GM12878 (cell line): ENCODE data around the gene CD83. TPM values are rescaled to one million over a fixed set of nuclear protein-coding genes. Genes with fewer than 3 reads are reported as not detected.
A peak's percentile ranks its signal among the peaks of the same experiment; 100 is the strongest.
"Not testable (repeated sequence)": the region's sequence is repeated elsewhere in the genome, so short reads cannot be mapped to it uniquely, and the experiment has no call there.

ENCODE experiments used
- ATAC-seq: fragments of 200-7000 bp; cut with Tn5 transposase; 3 replicates; pipeline ENCODE4 v1.9.1; 2020; ENCODE audit warnings: mild to moderate bottlenecking, moderate library complexity
- BruUV-seq: library from RNA; stranded (reverse); fragments of 400-500 nt; replicated peaks from 2 replicates; lab custom pipeline; 2021; lab: Mats Ljungman, UMichigan
- CTCF ChIA-PET: fragments of 300-600 bp; sonication (Branson Sonifier 250); formaldehyde crosslinking; extraction: SDS; loops from one replicate; lab custom pipeline; 2021; ENCODE audit warnings: inconsistent platforms; lab: Yijun Ruan, JAX
- POLR2A ChIA-PET: fragments of 350-600 bp; formaldehyde crosslinking; extraction: SDS; loops from one replicate; lab custom pipeline; 2021; ENCODE audit warnings: inconsistent platforms; lab: Charles Lee
- RAD21 ChIA-PET: fragments of 300-600 bp; sonication (Branson Sonifier 250); formaldehyde crosslinking; loops from one replicate; lab custom pipeline; 2023; ENCODE audit warnings: antibody characterized with exemption; ENCODE audit not compliant: unreplicated experiment; lab: Charles Lee
- SMC1A ChIA-PET: fragments of 300-600 bp; sonication (Branson Sonifier 250); formaldehyde crosslinking; loops from one replicate; lab custom pipeline; 2023; ENCODE audit not compliant: unreplicated experiment, uncharacterized antibody; lab: Charles Lee
- DNase-seq: peaks from one replicate; pipeline ENCODE4 v3.0.0-alpha.2; 2011; ENCODE audit warnings: low read depth, low spot score
- FAIRE-seq: peaks from 3 replicates; lab custom pipeline; 2011; peaks lifted over from hg19 to GRCh38; lab: Jason Lieb, UNC
- H2AFZ ChIP-seq: 2 replicates; pipeline ENCODE4 v1.6.0; 2011; ENCODE audit warnings: low read depth, low read length, control low read depth; ENCODE audit not compliant: control insufficient read depth
- H3K27ac ChIP-seq: 2 replicates; pipeline ENCODE4 v1.5.1; 2011; ENCODE audit warnings: control low read depth; ENCODE audit not compliant: control insufficient read depth, insufficient read depth
- H3K27me3 ChIP-seq, 2 experiments: replicated peaks in 1 of 2; 2 replicates each; pipeline versions ENCODE4 v1.6.0 to v1.6.1; 2011; ENCODE audit warnings: low read length in 1 of 2; ENCODE audit not compliant: control insufficient read depth in 2 of 2, insufficient read depth in 2 of 2
- H3K36me3 ChIP-seq, 2 experiments: 2 replicates each; pipeline ENCODE4 v1.5.1; 2011; ENCODE audit warnings: low read length in 1 of 2; ENCODE audit not compliant: control insufficient read depth in 2 of 2, insufficient read depth in 2 of 2
- H3K4me1 ChIP-seq: 2 replicates; pipeline ENCODE4 v1.6.1; 2011; ENCODE audit warnings: mild to moderate bottlenecking, low read length, moderate library complexity, mixed read lengths; ENCODE audit not compliant: control insufficient read depth, insufficient read depth
- H3K4me2 ChIP-seq: 2 replicates; pipeline ENCODE4 v1.6.0; 2011; ENCODE audit warnings: control low read depth; ENCODE audit not compliant: control insufficient read depth, insufficient read depth
- H3K4me3 ChIP-seq: fragments of 200-600 bp; sonication (generic); 2 replicates; pipeline ENCODE4 v1.5.1; 2016
- H3K79me2 ChIP-seq: 2 replicates; pipeline ENCODE4 v1.6.0; 2011; ENCODE audit warnings: low read length; ENCODE audit not compliant: control insufficient read depth, insufficient read depth
- H3K9ac ChIP-seq: 2 replicates; pipeline ENCODE4 v1.8.0; 2011; ENCODE audit warnings: low read length, control low read depth, mixed read lengths; ENCODE audit not compliant: control insufficient read depth, insufficient read depth
- H3K9me3 ChIP-seq: replicated peaks from 3 replicates; pipeline ENCODE4 v1.5.1; 2011; ENCODE audit warnings: mild to moderate bottlenecking, low read length; ENCODE audit not compliant: control insufficient read depth, insufficient read depth
- H4K20me1 ChIP-seq: 2 replicates; pipeline ENCODE4 v1.6.0; 2011; ENCODE audit not compliant: control insufficient read depth, insufficient read depth
- EP300 ChIP-seq, 2 experiments: fragments of 150-350 bp in 1 of 2; IDR thresholded peaks; 2 replicates each; pipeline ENCODE4 v1.6.1; 2011 to 2012; ENCODE audit warnings: low read depth in 2 of 2, low read length in 2 of 2, borderline replicate concordance in 1 of 2, improper control_type of control experiment in 1 of 2, inconsistent platforms in 1 of 2; ENCODE audit not compliant: control insufficient read depth in 1 of 2
- ETV6 ChIP-seq, 2 experiments: fragments of 450-650 bp in 1 of 2; IDR thresholded peaks in 1 of 2; conservative IDR thresholded peaks in 1 of 2; 2 replicates each; pipeline ENCODE4 v1.6.1; 2014; ENCODE audit warnings: antibody characterized with exemption in 1 of 2, borderline replicate concordance in 1 of 2, low read depth in 1 of 2, mild to moderate bottlenecking in 1 of 2, moderate library complexity in 1 of 2
- MTA3 ChIP-seq: IDR thresholded peaks from 2 replicates; pipeline ENCODE4 v1.6.1; 2012; ENCODE audit warnings: low read length, inconsistent platforms, borderline replicate concordance
- POLR2AphosphoS2 ChIP-seq: IDR thresholded peaks from 2 replicates; pipeline ENCODE4 v1.6.1; 2011; ENCODE audit warnings: low read depth, mild to moderate bottlenecking, low read length, improper control_type of control experiment, moderate library complexity
- RB1 ChIP-seq: fragments of 450-650 bp; formaldehyde crosslinking; IDR thresholded peaks from 2 replicates; pipeline ENCODE4 v1.6.1; 2017; ENCODE audit warnings: mild to moderate bottlenecking, borderline replicate concordance
- RBBP5 ChIP-seq: fragments of 200-600 bp; sonication (generic); conservative IDR thresholded peaks from 2 replicates; pipeline ENCODE4 v1.6.1; 2016
- TCF3 ChIP-seq: IDR thresholded peaks from 2 replicates; pipeline ENCODE4 v1.6.1; 2012; ENCODE audit warnings: low read depth, mild to moderate bottlenecking, low read length, borderline replicate concordance; ENCODE audit not compliant: insufficient read depth
- WGBS: methylation state at CpG from one replicate; pipeline ENCODE4 v1.1.6; 2016; ENCODE audit warnings: low lambda C conversion rate; ENCODE audit not compliant: insufficient replicate concordance, insufficient coverage; ENCODE audit errors: missing lambda C conversion rate; 5-methylcytosine and 5-hydroxymethylcytosine counted together
- in situ Hi-C: fragments of 300-500 bp; cut with MboI; formaldehyde crosslinking; loops from 9 replicates; pipeline ENCODE4 v1.14.3; 2018; ENCODE audit warnings: mixed read lengths
- intact Hi-C: fragments of 100-400 bp; cut with micrococcal nuclease; formaldehyde crosslinking; loops from one replicate; pipeline ENCODE4 v1.14.2; 2022; ENCODE audit not compliant: unreplicated experiment
- polyA plus RNA-seq, 11 experiments: library from polyadenylated mRNA; depleted of rRNA in 4 of 11; unstranded in 6 of 11; stranded (reverse) in 5 of 11; fragments of >200 nt; fragmentation: Nextera tagmentation in 4 of 11; fragmentation: Illumina TruSeq in 1 of 11; extraction: Ambion mirVana in 4 of 11; extraction: Trizol in 1 of 11; gene quantifications; 1 replicate in 1 of 11; 2 replicates in 10 of 11; pipeline versions ENCODE4 v1.2.1 to v1.2.3, GENCODE V29; 2011 to 2016; ENCODE audit warnings: inconsistent platforms in 2 of 11, missing spikeins in 2 of 11, low read depth in 1 of 11
- total RNA-seq, 4 experiments: library from RNA; depleted of rRNA in 3 of 4; stranded (reverse); fragments of >200 nt in 3 of 4; fragmentation: Illumina TruSeq in 1 of 4; extraction: Trizol in 1 of 4; gene quantifications; 2 replicates each; pipeline versions ENCODE4 v1.2.1 to v1.2.3, GENCODE V29; 2013 to 2021
- TF ChIP-seq, protein P1 (sequence below): fragments of 150-350 bp; IDR thresholded peaks from 2 replicates; pipeline ENCODE4 v1.6.1; 2014; ENCODE audit warnings: mild to moderate bottlenecking, low read depth, low read length
- TF ChIP-seq, protein P2 (sequence below): fragments of 450-650 bp; formaldehyde crosslinking; IDR thresholded peaks from 2 replicates; pipeline ENCODE4 v1.4.0; 2022; ENCODE audit warnings: mild to moderate bottlenecking, moderate library complexity

CD83 gene
- total and polyA plus RNA-seq, 10 of the 15 experiments (the other 5 are each of a cell fraction or from before 2014, with no cell fraction given): 76.1 to 174 (median 129) TPM

DNA sequence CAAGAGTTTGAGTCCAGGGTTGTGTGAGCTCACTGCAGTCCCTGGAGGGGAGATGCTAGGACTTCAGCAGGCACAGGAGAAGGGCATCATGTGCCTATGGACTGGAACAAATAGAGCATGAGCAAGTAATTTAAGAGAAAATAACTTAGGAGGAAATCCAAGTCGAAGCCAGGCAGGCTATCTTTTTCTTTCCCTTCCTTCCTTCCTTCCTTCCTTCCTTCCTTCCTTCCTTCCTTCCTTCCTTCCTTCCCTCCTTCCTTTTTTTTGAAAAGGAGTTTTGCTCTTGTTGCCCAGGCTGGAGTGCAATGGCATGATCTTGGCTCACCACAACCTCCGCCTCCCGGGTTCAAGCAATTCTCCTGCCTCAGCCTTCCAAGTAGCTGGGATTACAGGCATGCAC is 33.7 kb downstream of the CD83 start:
- intact Hi-C loops: not testable (repeated sequence)
- CTCF ChIA-PET: interaction anchor here (1.9 to 15.4 kb wide), 2 partner anchors 22 to 83 kb away, joined by 4 to 204 read pairs; no protein-coding TSS in a partner anchor
- SMC1A ChIA-PET: interaction anchor here (1.1 kb wide), 1 partner anchor 340 kb away, joined by 4 read pairs; no protein-coding TSS in a partner anchor

GRCh38 chr6:14151773-14152172 is 34.2 kb downstream of the CD83 start:
- CTCF ChIA-PET: interaction anchor here (0.6 to 15.4 kb wide), 5 partner anchors 11 to 1239 kb away, joined by 3 to 204 read pairs (median 4); no protein-coding TSS in a partner anchor
- 83% methylated on average over 1 of the region's 1 CpG for WGBS
- Histone ChIP-seq H3K27ac (no peak overlapping the region), H3K36me3 (no peaks in the 10 kb centered on the region; a peak in 1 of 4 replicates), H3K4me2 (no peak overlapping the region), H3K9ac (no peak overlapping the region), H4K20me1 (no peaks in the 10 kb centered on the region), H3K4me1 (peaks cover 7% of the 10 kb centered on the region; the same call in 1 of the 2 replicates), H3K27me3 (no peaks in the 10 kb centered on the region), H3K9me3 (no peaks in the 10 kb centered on the region), H3K79me2 (no peaks in the 10 kb centered on the region), H2AFZ (no peak overlapping the region), H3K4me3 (no peak overlapping the region)
- SMC1A ChIA-PET: interaction anchor here (0.6 to 1.1 kb wide), 3 partner anchors 14 to 1138 kb away, joined by 4 read pairs; no protein-coding TSS in a partner anchor
- in situ Hi-C loops: no loop called here
- RAD21 ChIA-PET: no interaction called here
- TF ChIP-seq MTA3 (no peak), RBBP5 (no peak), TCF3 (no peak), POLR2AphosphoS2 (no peak), EP300 (IDR thresholded peaks at IDR 0.05; ENCODE audit: borderline replicate concordance in 1 of 2, control insufficient read depth in 1 of 2, low read depth in 2 of 2, low read length in 2 of 2) (no peak), RB1 (no peak)
- TF ChIP-seq, protein P1, sequence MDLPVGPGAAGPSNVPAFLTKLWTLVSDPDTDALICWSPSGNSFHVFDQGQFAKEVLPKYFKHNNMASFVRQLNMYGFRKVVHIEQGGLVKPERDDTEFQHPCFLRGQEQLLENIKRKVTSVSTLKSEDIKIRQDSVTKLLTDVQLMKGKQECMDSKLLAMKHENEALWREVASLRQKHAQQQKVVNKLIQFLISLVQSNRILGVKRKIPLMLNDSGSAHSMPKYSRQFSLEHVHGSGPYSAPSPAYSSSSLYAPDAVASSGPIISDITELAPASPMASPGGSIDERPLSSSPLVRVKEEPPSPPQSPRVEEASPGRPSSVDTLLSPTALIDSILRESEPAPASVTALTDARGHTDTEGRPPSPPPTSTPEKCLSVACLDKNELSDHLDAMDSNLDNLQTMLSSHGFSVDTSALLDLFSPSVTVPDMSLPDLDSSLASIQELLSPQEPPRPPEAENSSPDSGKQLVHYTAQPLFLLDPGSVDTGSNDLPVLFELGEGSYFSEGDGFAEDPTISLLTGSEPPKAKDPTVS: no peak
- TF ChIP-seq, protein P2, sequence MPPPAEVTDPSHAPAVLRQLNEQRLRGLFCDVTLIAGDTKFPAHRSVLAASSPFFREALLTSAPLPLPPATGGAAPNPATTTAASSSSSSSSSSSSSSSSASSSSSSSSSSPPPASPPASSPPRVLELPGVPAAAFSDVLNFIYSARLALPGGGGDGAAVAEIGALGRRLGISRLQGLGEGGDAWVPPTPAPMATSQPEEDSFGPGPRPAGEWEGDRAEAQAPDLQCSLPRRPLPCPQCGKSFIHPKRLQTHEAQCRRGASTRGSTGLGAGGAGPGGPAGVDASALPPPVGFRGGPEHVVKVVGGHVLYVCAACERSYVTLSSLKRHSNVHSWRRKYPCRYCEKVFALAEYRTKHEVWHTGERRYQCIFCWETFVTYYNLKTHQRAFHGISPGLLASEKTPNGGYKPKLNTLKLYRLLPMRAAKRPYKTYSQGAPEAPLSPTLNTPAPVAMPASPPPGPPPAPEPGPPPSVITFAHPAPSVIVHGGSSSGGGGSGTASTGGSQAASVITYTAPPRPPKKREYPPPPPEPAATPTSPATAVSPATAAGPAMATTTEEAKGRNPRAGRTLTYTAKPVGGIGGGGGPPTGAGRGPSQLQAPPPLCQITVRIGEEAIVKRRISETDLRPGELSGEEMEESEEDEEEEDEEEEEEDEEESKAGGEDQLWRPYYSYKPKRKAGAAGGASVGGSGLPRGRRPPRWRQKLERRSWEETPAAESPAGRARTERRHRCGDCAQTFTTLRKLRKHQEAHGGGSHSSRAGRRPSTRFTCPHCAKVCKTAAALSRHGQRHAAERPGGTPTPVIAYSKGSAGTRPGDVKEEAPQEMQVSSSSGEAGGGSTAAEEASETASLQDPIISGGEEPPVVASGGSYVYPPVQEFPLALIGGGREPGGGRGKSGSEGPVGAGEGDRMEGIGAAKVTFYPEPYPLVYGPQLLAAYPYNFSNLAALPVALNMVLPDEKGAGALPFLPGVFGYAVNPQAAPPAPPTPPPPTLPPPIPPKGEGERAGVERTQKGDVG (CRISPR knock-in tag): no peak
- POLR2A ChIA-PET: no interaction called here
- ATAC-seq (no peak), DNase-seq (no peak), FAIRE-seq (no peak)
- no TSS peak for BruUV-seq
- intact Hi-C loops: no loop called here

More for the DNA sequence above, 33.7 kb downstream of the CD83 start:
- H3K9me3 ChIP-seq, RAD21 ChIA-PET, H4K20me1 ChIP-seq, H3K27me3 ChIP-seq, ATAC-seq, H3K36me3 ChIP-seq, H3K27ac ChIP-seq, H3K79me2 ChIP-seq, in situ Hi-C loops, H3K4me2 ChIP-seq, FAIRE-seq, BruUV-seq, H2AFZ ChIP-seq, DNase-seq, H3K4me3 ChIP-seq, H3K9ac ChIP-seq, POLR2A ChIA-PET, H3K4me1 ChIP-seq: not testable (repeated sequence)
- TF ChIP-seq ETV6 (conservative IDR thresholded peaks at IDR 0.05 in 1 of 2, IDR thresholded peaks at IDR 0.05 in 1 of 2; ENCODE audit: borderline replicate concordance in 1 of 2, low read depth in 1 of 2): peak in 1 of 2 experiments; percentile 38; a peak in 1 of 4 replicates
- 62% methylated on average over 3 of the region's 3 CpGs for WGBS
